ENCODE data around the gene GPAM. TPM values are rescaled to one million over a fixed set of nuclear protein-coding genes. Genes with fewer than 3 reads are reported as not detected.

GPAM gene
- total RNA-seq, 2 donors from 2014 or later: 7.8 to 9.3 TPM

GRCh38 chr10:112195224-112195623 is 11.7 kb upstream of the GPAM start:
- no peak overlapping the region for H3K27ac ChIP-seq
- DNase-seq (ENCODE audit: low spot score): no peak
- TF ChIP-seq CTCF (IDR thresholded peaks at IDR 0.05): no peak
- H3K27me3 ChIP-seq: no peaks in the 10 kb centered on the region
- no peak overlapping the region for H3K4me3 ChIP-seq
- no peaks in the 10 kb centered on the region for H3K36me3 ChIP-seq
- H3K4me1 ChIP-seq: no peaks in the 10 kb centered on the region
- H3K9me3 ChIP-seq: no peaks in the 10 kb centered on the region

- H3K9me3 ChIP-seq: no peaks in the 10 kb centered on the region
- H3K27me3 ChIP-seq: no peaks in the 10 kb centered on the region
- H3K4me1 ChIP-seq: no peaks in the 10 kb centered on the region
- no peak for TF ChIP-seq CTCF (IDR thresholded peaks at IDR 0.05)
- H3K36me3 ChIP-seq: no peaks in the 10 kb centered on the region
- no peak for DNase-seq (ENCODE audit: low spot score)
- no peak overlapping the region for H3K4me3 ChIP-seq
- H3K27ac ChIP-seq: no peak overlapping the region
Observed at GRCh38 chr10:112191791-112192190, 8.2 kb upstream of the GPAM start.

GRCh38 chr10:112191041-112191590 is 7.6 kb upstream of the GPAM start:
- no peak overlapping the region for H3K4me3 ChIP-seq
- no peaks in the 10 kb centered on the region for H3K9me3 ChIP-seq
- no peaks in the 10 kb centered on the region for H3K27me3 ChIP-seq
- H3K36me3 ChIP-seq: no peaks in the 10 kb centered on the region
- no peaks in the 10 kb centered on the region for H3K4me1 ChIP-seq
- DNase-seq (ENCODE audit: low spot score): no peak
- H3K27ac ChIP-seq: no peak overlapping the region
- TF ChIP-seq CTCF (IDR thresholded peaks at IDR 0.05): no peak

GRCh38 chr10:112189465-112189864 is 5.9 kb upstream of the GPAM start:
- H3K4me1 ChIP-seq: no peaks in the 10 kb centered on the region
- H3K36me3 ChIP-seq: no peaks in the 10 kb centered on the region
- no peak for TF ChIP-seq CTCF (IDR thresholded peaks at IDR 0.05)
- H3K27me3 ChIP-seq: no peaks in the 10 kb centered on the region
- no peak overlapping the region for H3K4me3 ChIP-seq
- no peaks in the 10 kb centered on the region for H3K9me3 ChIP-seq
- H3K27ac ChIP-seq: no peak overlapping the region
- no peak for DNase-seq (ENCODE audit: low spot score)

GRCh38 chr10:112187527-112187926 is 4.0 kb upstream of the GPAM start:
- no peak for DNase-seq (ENCODE audit: low spot score)
- no peaks in the 10 kb centered on the region for H3K27me3 ChIP-seq
- H3K9me3 ChIP-seq: no peaks in the 10 kb centered on the region
- no peak overlapping the region for H3K27ac ChIP-seq
- H3K36me3 ChIP-seq: no peaks in the 10 kb centered on the region
- TF ChIP-seq CTCF (IDR thresholded peaks at IDR 0.05): no peak
- H3K4me3 ChIP-seq: no peak overlapping the region
- peaks cover 0 to 13% of the 10 kb centered on the region in 2 donors for H3K4me1 ChIP-seq

GRCh38 chr10:112185959-112186358 is 2.4 kb upstream of the GPAM start:
- H3K4me3 ChIP-seq: no peak overlapping the region
- H3K36me3 ChIP-seq: no peaks in the 10 kb centered on the region
- no peak for TF ChIP-seq CTCF (IDR thresholded peaks at IDR 0.05)
- peaks cover 0 to 13% of the 10 kb centered on the region in 2 donors for H3K4me1 ChIP-seq
- no peaks in the 10 kb centered on the region for H3K9me3 ChIP-seq
- no peak for DNase-seq (ENCODE audit: low spot score)
- no peak overlapping the region for H3K27ac ChIP-seq
- H3K27me3 ChIP-seq: no peaks in the 10 kb centered on the region
